T47D (cell line): ENCODE results near the gene UGT2A2.
A peak's percentile ranks its signal among the peaks of the same experiment; 100 is the strongest.
"Not testable (repeated sequence)": the region's sequence is repeated elsewhere in the genome, so short reads cannot be mapped to it uniquely, and the experiment has no call there.

ENCODE experiments used
- DNase-seq, 2 experiments: peaks; one replicate each; pipeline versions ENCODE4 v3.0.0 to v3.0.0-alpha.2; 2011 to 2012; ENCODE audit warnings: low read depth in 1 of 2, low spot score in 1 of 2
- JUND ChIP-seq: IDR thresholded peaks from 2 replicates; pipeline ENCODE4 v1.6.1; 2012; ENCODE audit warnings: low read depth
- in situ Hi-C: cut with HindIII; loops from 2 replicates; pipeline ENCODE4 v1.10.0; 2016; ENCODE audit warnings: low sequenced_read_pairs, low pct_unique_long_range_greater_than_20kb

Gene UGT2A2

DNA sequence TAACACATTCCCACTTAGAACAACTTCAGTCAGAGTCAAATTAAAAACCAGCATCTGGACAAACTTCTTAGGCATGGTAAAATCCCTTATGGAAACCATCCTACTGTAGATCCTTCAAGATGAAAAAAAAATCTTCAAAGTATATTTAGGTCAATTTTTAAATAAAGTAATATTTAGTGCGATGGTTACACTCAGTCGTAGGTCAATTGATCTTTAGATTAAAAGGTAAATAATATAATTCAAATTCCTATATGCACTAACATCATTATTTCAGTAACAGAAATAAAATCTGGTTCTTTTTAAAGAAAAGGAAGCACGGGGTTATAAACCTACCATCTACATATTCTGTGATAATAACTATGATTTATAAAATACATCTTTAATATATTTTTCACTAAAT lies at the start of gene UGT2A2:
TSS of gene UGT2A2 (minus strand) at position 101 of the 400 bp plus-strand sequence. CDS start at position 99, 2 bp downstream.
- no peak for DNase-seq
- in situ Hi-C loops = no loop called here
- no peak for TF ChIP-seq JUND

DNA sequence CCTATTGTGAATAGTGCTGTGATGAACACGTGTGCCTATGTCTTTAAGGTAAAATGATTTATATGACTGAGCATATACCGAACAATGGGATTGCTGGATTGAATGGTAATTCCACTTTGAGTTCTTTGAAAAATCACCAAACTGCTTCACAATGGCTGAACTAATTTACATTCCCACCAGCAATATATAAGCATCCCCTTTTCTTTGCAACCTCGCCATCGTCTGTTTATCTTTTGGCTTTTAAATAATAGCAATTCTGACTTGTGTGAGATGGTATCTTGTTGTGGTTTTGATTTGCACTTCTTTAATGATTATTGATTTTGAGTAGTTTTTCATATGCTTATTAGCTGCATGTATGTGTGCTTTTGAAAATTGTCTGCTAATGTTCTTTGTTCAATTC lies 45.4 kb upstream of the UGT2A2 start:
- no peak for DNase-seq
- TF ChIP-seq JUND = no peak
- in situ Hi-C loops = no loop called here

DNA sequence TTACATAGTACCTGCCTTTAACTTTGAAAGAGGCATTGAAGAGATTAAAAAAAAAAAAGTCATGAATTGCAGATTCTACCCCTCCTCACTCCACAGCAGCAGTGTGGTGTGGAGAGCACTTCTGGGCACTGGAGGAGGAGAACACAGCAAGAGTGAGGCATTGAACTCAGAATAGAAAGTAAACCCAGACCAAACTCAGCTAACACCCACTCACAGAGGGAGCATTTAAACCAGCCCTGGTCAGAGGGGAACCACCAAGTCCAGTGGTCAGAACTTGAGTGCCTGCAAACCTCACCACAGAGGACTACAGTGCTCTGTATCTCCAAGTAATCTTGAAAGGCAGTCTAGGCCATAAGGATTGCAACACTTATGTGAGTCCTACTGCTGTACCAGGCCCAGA lies 29.2 kb upstream of the UGT2A2 start:
- TF ChIP-seq JUND = no peak
- DNase-seq = no peak

DNA sequence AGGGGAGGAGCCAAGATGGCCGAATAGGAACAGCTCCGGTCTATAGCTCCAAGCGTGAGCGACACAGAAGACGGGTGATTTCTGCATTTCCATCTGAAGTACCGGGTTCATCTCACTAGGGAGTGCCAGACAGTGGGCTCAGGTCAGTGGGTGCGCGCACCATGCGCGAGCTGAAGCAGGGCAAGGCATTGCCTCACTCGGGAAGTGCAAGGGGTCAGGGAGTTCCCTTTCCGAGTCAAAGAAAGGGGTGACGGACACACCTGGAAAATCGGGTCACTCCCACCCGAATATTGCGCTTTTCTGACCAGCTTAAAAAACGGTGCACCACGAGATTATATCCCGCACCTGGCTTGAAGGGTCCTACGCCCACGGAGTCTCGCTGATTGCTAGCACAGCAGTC lies 24.6 kb upstream of the UGT2A2 start:
- in situ Hi-C loops, DNase-seq: not testable (repeated sequence)

More for the DNA sequence above, 29.2 kb upstream of the UGT2A2 start:
- in situ Hi-C loops = no loop called here

DNA sequence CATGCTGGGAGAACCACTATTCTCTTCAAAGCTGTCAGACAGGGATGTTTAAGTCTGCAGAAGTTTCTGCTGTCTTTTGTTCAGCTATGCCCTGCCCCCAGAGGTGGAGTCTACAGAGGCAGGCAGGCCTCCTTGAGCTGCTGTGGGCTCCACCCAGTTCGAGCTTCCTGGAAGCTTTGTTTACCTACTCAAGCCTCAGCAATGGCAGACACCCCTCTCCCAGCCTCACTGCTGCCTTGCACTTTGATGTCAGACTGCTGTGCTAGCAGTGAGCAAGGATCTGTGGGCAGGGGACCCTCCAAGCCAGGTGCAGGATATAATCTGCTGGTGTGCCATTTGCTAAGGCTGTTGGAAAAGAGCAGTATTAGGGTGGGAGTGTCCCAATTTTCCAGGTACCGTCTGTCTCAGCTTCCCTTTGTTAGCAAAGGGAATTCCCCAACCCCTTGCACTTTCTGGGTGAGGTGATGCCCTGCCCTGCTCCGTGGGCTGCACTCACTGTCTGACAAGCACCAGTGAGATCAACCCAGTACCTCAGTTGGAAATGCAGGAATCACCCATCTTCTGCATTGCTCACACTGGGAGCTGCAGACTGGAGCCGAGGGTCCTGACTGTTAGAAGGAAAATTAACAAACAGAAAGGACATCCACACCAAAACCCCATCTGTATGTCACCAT lies 21.8 kb upstream of the UGT2A2 start:
- in situ Hi-C loops, DNase-seq: not testable (repeated sequence)

DNA sequence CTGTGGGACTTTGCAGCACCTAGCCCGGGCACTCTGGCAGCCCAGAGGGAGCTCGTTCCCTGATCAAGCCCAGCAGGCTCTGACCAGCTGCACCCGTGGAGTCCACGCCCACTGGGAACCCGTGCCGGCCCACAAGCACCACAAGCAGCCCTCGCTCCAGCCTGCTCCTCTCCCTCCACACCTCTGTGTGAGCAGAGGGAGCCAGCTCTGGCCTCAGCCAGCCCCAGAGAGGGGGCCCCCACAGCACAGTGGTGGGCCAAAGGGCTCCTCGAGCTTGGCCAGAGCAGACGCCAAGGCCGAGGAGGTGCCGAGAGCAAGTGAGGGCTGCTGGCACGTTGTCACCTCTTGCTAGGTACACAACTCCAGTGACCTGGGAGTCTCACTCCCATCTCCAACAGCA lies 18.7 kb upstream of the UGT2A2 start:
- no peak for TF ChIP-seq JUND
- in situ Hi-C loops = no loop called here
- DNase-seq = no peak

DNA sequence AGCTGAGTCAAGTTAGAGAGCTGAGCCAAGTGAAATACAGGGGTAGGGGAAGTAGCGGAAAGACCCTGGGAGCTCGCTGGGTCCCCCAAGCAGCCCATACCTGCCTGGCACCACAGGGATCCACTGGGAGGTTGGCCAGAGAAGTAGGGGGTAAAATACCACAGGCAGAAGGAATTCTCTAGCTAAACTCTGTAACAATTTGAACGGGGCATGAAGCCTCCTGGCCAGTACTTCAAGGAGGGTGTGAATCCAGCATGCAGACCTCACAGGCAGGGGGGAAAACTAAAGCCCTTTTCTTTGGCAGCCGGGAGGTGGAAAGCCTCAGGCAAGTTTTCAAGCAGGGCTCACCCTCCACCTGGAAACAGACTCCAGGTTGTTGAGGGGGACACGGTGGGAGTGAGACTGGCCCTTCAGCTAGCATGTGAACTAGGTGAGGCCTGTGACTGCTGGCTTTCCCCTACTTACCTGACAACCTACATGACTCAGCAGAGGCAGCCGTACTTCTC lies 17.3 kb upstream of the UGT2A2 start:
- in situ Hi-C loops = no loop called here
- TF ChIP-seq JUND = no peak
- DNase-seq = no peak

DNA sequence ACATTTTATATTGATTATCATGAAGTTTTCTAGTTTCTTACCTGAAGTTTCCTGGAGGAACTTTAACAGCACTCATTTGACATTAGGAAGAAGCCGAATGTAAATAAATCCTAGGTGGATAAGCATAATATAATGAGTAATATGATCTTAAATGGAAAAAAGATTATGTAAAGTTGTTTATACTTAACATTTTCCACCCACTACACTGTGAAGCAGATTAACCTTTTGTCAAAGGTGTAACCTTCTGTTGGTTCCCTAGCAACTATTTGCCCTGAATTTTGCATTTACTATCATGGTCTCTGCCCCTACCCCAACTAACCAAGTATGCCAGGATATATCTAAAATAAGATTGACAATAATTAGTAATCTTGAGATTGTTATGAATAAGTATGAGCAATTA lies 13.7 kb upstream of the UGT2A2 start, which contains the start of gene UGT2A1:
TSS of gene UGT2A1 (minus strand) at position 101 of the 400 bp plus-strand sequence. CDS start 5,603 bp downstream, outside the sequence.
- no peak for DNase-seq
- no peak for TF ChIP-seq JUND
- in situ Hi-C loops = no loop called here

DNA sequence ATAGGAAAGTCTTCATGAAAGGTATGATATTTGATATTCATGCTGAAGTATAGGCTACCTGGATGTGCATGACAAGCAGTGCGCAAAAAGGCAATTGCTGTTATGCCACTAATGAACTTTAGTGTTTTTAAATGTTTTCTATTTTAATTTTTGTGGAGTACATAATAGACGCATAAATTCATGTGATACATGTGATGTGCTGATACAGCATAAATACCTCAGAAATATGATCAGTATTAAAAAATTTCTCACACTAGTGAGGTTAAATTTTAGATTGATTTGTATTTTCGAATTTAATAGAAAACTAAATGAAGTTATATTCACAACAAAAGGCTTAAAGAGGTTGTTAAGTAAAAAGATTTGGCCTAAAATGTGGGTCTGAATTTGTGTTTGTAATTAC lies 11.4 kb upstream of the UGT2A2 start:
- in situ Hi-C loops = no loop called here
- no peak for DNase-seq
- TF ChIP-seq JUND = no peak

DNA sequence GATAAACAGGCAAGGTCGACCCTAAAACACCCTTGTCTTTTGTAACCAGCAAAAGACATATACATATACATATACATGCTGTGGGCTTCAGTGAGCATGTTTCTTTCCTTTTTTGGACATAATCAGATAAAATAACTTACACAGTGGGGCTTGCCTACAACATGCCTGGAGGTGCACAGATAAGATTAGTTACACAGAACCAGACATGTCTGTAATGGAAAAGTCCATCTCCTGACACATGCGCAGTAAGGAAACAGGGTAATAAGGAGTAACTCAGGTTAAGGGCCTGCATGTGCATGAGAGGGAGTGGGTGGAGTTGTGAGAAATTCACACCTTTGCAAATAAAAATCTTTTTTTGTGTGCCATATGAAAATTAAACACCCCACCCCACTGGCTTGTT lies 10.2 kb upstream of the UGT2A2 start:
- peak in 1 of 2 experiments; percentile 23 for DNase-seq
- in situ Hi-C loops = no loop called here
- TF ChIP-seq JUND = no peak

DNA sequence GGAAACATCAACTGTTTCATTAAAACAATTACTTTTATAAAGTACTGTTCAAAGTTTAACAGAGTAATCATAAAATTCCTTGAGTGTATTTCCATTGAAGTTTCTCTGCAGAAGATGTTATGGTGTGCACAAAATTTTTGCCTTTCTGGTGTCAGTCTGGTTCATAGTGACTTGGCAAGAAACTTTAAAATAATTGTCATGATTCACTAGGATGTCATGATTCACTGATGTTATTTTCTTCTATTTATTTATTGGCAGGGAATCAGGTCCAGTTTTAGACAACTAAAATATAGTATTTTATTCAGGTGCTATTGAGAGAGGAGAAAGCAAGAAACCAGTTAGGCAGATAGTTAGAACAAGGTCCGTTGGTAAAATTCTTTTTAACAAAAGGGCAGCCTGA lies 9.8 kb upstream of the UGT2A2 start:
- no peak for DNase-seq
- in situ Hi-C loops = no loop called here
- TF ChIP-seq JUND = no peak

DNA sequence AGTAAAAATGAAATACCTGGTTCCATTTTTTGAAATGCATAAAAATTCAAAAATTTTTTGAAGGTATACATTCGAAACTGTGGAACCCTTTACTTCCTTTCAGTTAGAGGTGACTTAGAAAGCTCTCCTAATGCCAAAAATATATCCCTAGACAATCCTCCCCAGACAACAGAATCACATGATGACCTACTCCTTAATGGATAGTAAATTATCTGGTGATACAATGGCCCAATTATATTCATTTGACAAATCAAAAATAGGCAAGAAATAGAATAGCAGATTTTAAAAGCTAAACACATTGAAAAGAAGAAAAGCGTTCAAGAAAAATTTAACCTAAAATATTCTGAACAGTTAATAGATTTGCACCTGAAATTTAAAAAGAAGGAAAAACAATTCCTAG lies 3.5 kb upstream of the UGT2A2 start:
- no peak for TF ChIP-seq JUND
- in situ Hi-C loops = no loop called here
- DNase-seq = no peak

DNA sequence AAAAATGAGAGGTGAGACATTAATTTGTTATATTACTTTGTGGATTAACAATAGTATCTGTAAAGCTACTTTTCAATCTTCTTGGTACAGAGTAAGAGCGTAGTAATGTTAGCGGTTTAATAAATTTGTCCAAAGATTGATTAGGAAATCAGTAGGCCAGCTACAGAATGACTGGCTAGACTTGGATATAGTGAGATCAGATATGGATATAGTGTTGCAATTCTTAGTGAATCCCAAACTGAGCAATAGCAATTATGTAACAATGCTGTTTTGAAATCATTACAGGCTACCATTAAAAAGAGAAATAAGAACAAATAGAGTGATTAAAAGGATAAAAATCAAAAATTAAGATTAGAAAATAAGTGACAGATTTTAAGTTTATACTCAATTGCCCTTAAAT lies 847 bp upstream of the UGT2A2 start:
- in situ Hi-C loops = no loop called here
- TF ChIP-seq JUND = no peak
- DNase-seq = no peak
